IMR-90 (cell line): ENCODE measurements around the gene HOXD3. TPM values are rescaled to one million over a fixed set of nuclear protein-coding genes. Genes with fewer than 3 reads are reported as not detected.

Experiments
- ATAC-seq: fragments of 200-7000 bp; cut with Tn5 transposase; 2 replicates; pipeline ENCODE4 v1.9.1; 2020; ENCODE audit warnings: low read depth, mild to moderate bottlenecking, moderate library complexity
- BruUV-seq: library from RNA; stranded (reverse); fragments of 400-500 nt; replicated peaks from 2 replicates; lab custom pipeline; 2021; lab: Mats Ljungman, UMichigan
- CTCF ChIA-PET: fragments of 300-600 bp; formaldehyde crosslinking; extraction: SDS; loops from one replicate; lab custom pipeline; 2021; ENCODE audit warnings: antibody characterized with exemption; lab: Yijun Ruan, JAX
- POLR2A ChIA-PET: fragments of 300-600 bp; sonication (Branson Sonifier 250); formaldehyde crosslinking; loops from one replicate; lab custom pipeline; 2022; ENCODE audit warnings: antibody characterized with exemption; ENCODE audit not compliant: unreplicated experiment; lab: Charles Lee
- DNase-seq: peaks from one replicate; pipeline ENCODE4 v3.0.0; 2013
- H2AFZ ChIP-seq: replicated peaks from 2 replicates; pipeline ENCODE3; 2013; ENCODE audit warnings: low read length, mild to moderate bottlenecking; ENCODE audit not compliant: poor library complexity
- H2AK5ac ChIP-seq: 2 replicates; pipeline ENCODE4 v1.6.1; 2013; ENCODE audit warnings: low read depth, low read length, inconsistent platforms
- H2AK9ac ChIP-seq: replicated peaks from 2 replicates; pipeline ENCODE3; 2013; ENCODE audit warnings: mild to moderate bottlenecking, low read depth, low read length, moderate library complexity; ENCODE audit not compliant: poor library complexity
- H2BK120ac ChIP-seq: 2 replicates; pipeline ENCODE4 v1.6.1; 2013; ENCODE audit warnings: low read depth, low read length, inconsistent platforms
- H2BK15ac ChIP-seq: 3 replicates; pipeline ENCODE4 v1.6.1; 2013; ENCODE audit warnings: low read depth, low read length, inconsistent platforms
- H2BK20ac ChIP-seq: 2 replicates; pipeline ENCODE4 v1.6.1; 2013; ENCODE audit warnings: low read depth, mild to moderate bottlenecking, inconsistent platforms, low read length, moderate library complexity
- H2BK5ac ChIP-seq: 2 replicates; pipeline ENCODE4 v1.6.1; 2013; ENCODE audit warnings: mild to moderate bottlenecking, low read depth, low read length, inconsistent platforms; ENCODE audit not compliant: poor library complexity, severe bottlenecking
- H3K14ac ChIP-seq: replicated peaks from 2 replicates; pipeline ENCODE4 v1.6.1; 2013; ENCODE audit warnings: low read depth, low read length, inconsistent platforms
- H3K18ac ChIP-seq: 2 replicates; pipeline ENCODE4 v1.6.1; 2013; ENCODE audit warnings: low read depth, low read length, control low read depth
- H3K23ac ChIP-seq: 2 replicates; pipeline ENCODE4 v1.6.1; 2013; ENCODE audit warnings: low read depth, low read length, inconsistent platforms
- H3K27ac ChIP-seq: 2 replicates; pipeline ENCODE4 v1.5.1; 2013; ENCODE audit warnings: mild to moderate bottlenecking, control low read depth, low read length; ENCODE audit not compliant: insufficient read depth
- H3K27me3 ChIP-seq: 2 replicates; pipeline ENCODE4 v1.6.1; 2013; ENCODE audit warnings: low read length; ENCODE audit not compliant: control insufficient read depth, insufficient read depth
- H3K36me3 ChIP-seq: 2 replicates; pipeline ENCODE4 v1.6.1; 2013; ENCODE audit warnings: low read length, mixed read lengths; ENCODE audit not compliant: control insufficient read depth, insufficient read depth
- H3K4ac ChIP-seq: 2 replicates; pipeline ENCODE4 v1.6.1; 2013; ENCODE audit warnings: low read depth, low read length, inconsistent platforms
- H3K4me1 ChIP-seq: 2 replicates; pipeline ENCODE4 v1.6.1; 2013; ENCODE audit warnings: low read length, mixed read lengths; ENCODE audit not compliant: control insufficient read depth, insufficient read depth
- H3K4me2 ChIP-seq: 2 replicates; pipeline ENCODE4 v1.6.1; 2013; ENCODE audit warnings: low read depth, mild to moderate bottlenecking, control low read depth, low read length, moderate library complexity
- H3K4me3 ChIP-seq: 2 replicates; pipeline ENCODE4 v1.5.1; 2013; ENCODE audit warnings: low read depth, mild to moderate bottlenecking, control low read depth, low read length, moderate library complexity; ENCODE audit not compliant: insufficient read depth
- H3K56ac ChIP-seq: 2 replicates; pipeline ENCODE4 v1.6.1; 2013; ENCODE audit warnings: low read length, inconsistent platforms; ENCODE audit not compliant: insufficient read depth; ENCODE audit errors: extremely low read depth
- H3K79me1 ChIP-seq, 2 experiments: 2 replicates each; pipeline ENCODE4 v1.6.1; 2013; ENCODE audit warnings: low read length in 2 of 2, inconsistent platforms in 1 of 2, low read depth in 1 of 2
- H3K9ac ChIP-seq: 2 replicates; pipeline ENCODE4 v1.6.1; 2013; ENCODE audit warnings: low read depth, low read length, control low read depth
- H3K9me1 ChIP-seq: 2 replicates; pipeline ENCODE4 v1.6.1; 2013; ENCODE audit warnings: low read length, inconsistent platforms; ENCODE audit not compliant: insufficient read depth
- H3K9me3 ChIP-seq: 2 replicates; pipeline ENCODE4 v1.6.1; 2013; ENCODE audit warnings: low read length; ENCODE audit not compliant: control insufficient read depth, insufficient read depth
- H4K20me1 ChIP-seq: 2 replicates; pipeline ENCODE4 v1.6.1; 2013; ENCODE audit warnings: low read length, inconsistent platforms; ENCODE audit not compliant: insufficient read depth
- H4K5ac ChIP-seq: 2 replicates; pipeline ENCODE4 v1.6.1; 2013; ENCODE audit warnings: mild to moderate bottlenecking, low read depth, low read length, control low read depth
- H4K8ac ChIP-seq, 2 experiments: 2 replicates each; pipeline ENCODE4 v1.6.1; 2013; ENCODE audit warnings: low read depth in 2 of 2, low read length in 2 of 2, control low read depth in 1 of 2, inconsistent platforms in 1 of 2
- H4K91ac ChIP-seq: 2 replicates; pipeline ENCODE4 v1.6.1; 2013; ENCODE audit warnings: low read depth, low read length, inconsistent platforms; ENCODE audit not compliant: insufficient read depth
- BHLHE40 ChIP-seq: fragments of 150-350 bp; IDR thresholded peaks from 2 replicates; pipeline ENCODE4 v1.6.1; 2016; ENCODE audit warnings: mild to moderate bottlenecking, low read depth, low read length
- CEBPB ChIP-seq: IDR thresholded peaks from 2 replicates; pipeline ENCODE4 v1.6.1; 2012; ENCODE audit warnings: low read depth, low read length, improper control_type of control experiment
- CHD1 ChIP-seq: IDR thresholded peaks from 2 replicates; pipeline ENCODE4 v1.6.1; 2012; ENCODE audit warnings: low read depth, low read length, improper control_type of control experiment
- FOS ChIP-seq: fragments of 150-350 bp; IDR thresholded peaks from 2 replicates; pipeline ENCODE4 v1.6.1; 2016; ENCODE audit warnings: low read depth, low read length
- MAFK ChIP-seq: IDR thresholded peaks from 2 replicates; pipeline ENCODE4 v1.6.1; 2012; ENCODE audit warnings: low read depth, low read length, improper control_type of control experiment
- MAZ ChIP-seq: IDR thresholded peaks from 2 replicates; pipeline ENCODE4 v1.6.1; 2012; ENCODE audit warnings: low read depth, mild to moderate bottlenecking, low read length, improper control_type of control experiment, moderate library complexity, borderline replicate concordance
- MXI1 ChIP-seq: IDR thresholded peaks from 2 replicates; pipeline ENCODE4 v1.6.1; 2012; ENCODE audit warnings: low read depth, mild to moderate bottlenecking, low read length, moderate library complexity, borderline replicate concordance
- NFE2L2 ChIP-seq: fragments of 150-350 bp; IDR thresholded peaks from 2 replicates; pipeline ENCODE4 v1.6.1; 2016; ENCODE audit warnings: low read depth, mild to moderate bottlenecking, low read length
- POLR2A ChIP-seq: IDR thresholded peaks from 2 replicates; pipeline ENCODE4 v1.6.1; 2012; ENCODE audit warnings: mild to moderate bottlenecking, low read depth, low read length
- RAD21 ChIP-seq: IDR thresholded peaks from 2 replicates; pipeline ENCODE4 v1.6.1; 2012; ENCODE audit warnings: low read length, improper control_type of control experiment
- RCOR1 ChIP-seq: IDR thresholded peaks from 2 replicates; pipeline ENCODE4 v1.6.1; 2012; ENCODE audit warnings: mild to moderate bottlenecking, low read length, improper control_type of control experiment; ENCODE audit not compliant: insufficient replicate concordance
- RFX5 ChIP-seq: IDR thresholded peaks from 2 replicates; pipeline ENCODE4 v1.8.0; 2012; ENCODE audit warnings: low read depth, mild to moderate bottlenecking, low read length, moderate library complexity
- SMC3 ChIP-seq: fragments of 150-350 bp; IDR thresholded peaks from 2 replicates; pipeline ENCODE4 v1.6.1; 2016; ENCODE audit warnings: low read depth, mild to moderate bottlenecking, antibody characterized with exemption, low read length, moderate library complexity
- WGBS, 2 experiments: methylation state at CpG; one replicate each; pipeline versions ENCODE4 v1.1.5 to v1.1.7; 2013; ENCODE audit warnings: missing lambda C conversion rate in 2 of 2; ENCODE audit not compliant: insufficient read length in 1 of 2; ENCODE audit errors: extremely low coverage in 2 of 2; 5-methylcytosine and 5-hydroxymethylcytosine counted together
- dilution Hi-C: fragments of 300-500 bp; cut with HindIII; formaldehyde crosslinking; loops from one replicate; pipeline ENCODE4 v1.14.3; 2018; ENCODE audit warnings: low sequenced_read_pairs; ENCODE audit not compliant: unreplicated experiment
- in situ Hi-C: fragments of 300-500 bp; cut with MboI; formaldehyde crosslinking; loops from 3 replicates; pipeline ENCODE4 v1.14.3; 2019; ENCODE audit warnings: low sequenced_read_pairs, inconsistent platforms, mixed read lengths
- intact Hi-C: fragments of 100-400 bp; cut with micrococcal nuclease; formaldehyde crosslinking; loops from 2 replicates; pipeline ENCODE4 v1.10.0; 2022
- polyA plus RNA-seq, 3 experiments: library from polyadenylated mRNA; depleted of rRNA; stranded (reverse); fragments of >200 nt; gene quantifications; 2 replicates each; pipeline ENCODE4 v1.2.3, GENCODE V29; 2012; ENCODE audit warnings: low replicate concordance in 1 of 3
- total RNA-seq: library from RNA; depleted of rRNA; stranded (reverse); fragments of >200 nt; gene quantifications from 2 replicates; pipeline ENCODE4 v1.2.3, GENCODE V29; 2012
- TF ChIP-seq, protein P1 (sequence below): fragments of 150-350 bp; IDR thresholded peaks from 2 replicates; pipeline ENCODE4 v1.6.1; 2017; ENCODE audit warnings: mild to moderate bottlenecking, antibody characterized with exemption, low read length, low read depth
- TF ChIP-seq, protein P2 (sequence below): conservative IDR thresholded peaks from 2 replicates; pipeline ENCODE4 v1.5.1; 2012; ENCODE audit warnings: mild to moderate bottlenecking, low read depth, low read length, improper control_type of control experiment
- TF ChIP-seq, protein P3 (sequence below): fragments of 150-350 bp; IDR thresholded peaks from 2 replicates; pipeline ENCODE4 v1.6.1; 2016; ENCODE audit warnings: low read depth, mild to moderate bottlenecking, low read length, moderate library complexity, borderline replicate concordance

HOXD3 gene
- total and polyA plus RNA-seq, 2 of the 4 experiments (the other 2 are of a cell fraction): not detected

DNA sequence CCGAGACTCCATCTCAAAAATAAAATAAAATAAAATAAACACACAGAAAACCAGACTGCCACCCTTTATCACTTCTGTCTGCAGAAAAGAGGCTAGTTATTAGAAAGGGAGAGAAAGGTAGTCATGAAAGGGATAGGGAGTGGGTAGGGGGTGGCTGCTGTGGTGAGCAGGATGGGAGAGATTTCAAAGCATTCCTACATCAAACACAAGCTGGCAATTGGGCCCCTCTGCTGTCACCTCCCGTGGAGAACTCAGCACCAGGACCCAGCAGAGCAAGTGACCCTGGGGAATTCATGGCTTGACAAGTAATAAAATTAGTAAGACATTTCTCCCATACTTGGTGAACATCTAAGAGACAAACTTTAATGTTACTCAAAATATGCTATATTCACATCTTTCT is 27.6 kb downstream of the HOXD3 start:
- H4K8ac ChIP-seq: no peak overlapping the region
- dilution Hi-C loops (no loop called here), in situ Hi-C loops (no loop called here)

More for the DNA sequence above, 27.6 kb downstream of the HOXD3 start:
- WGBS, 2 experiments: no CpG with 5 or more reads among the region's 2 CpGs
- TF ChIP-seq MAFK (no peak), POLR2A (no peak), NFE2L2 (no peak), RFX5 (no peak), RAD21 (no peak), MAZ (no peak), RCOR1 (no peak), BHLHE40 (no peak), SMC3 (no peak), CEBPB (no peak), CHD1 (no peak), MXI1 (no peak), FOS (no peak)
- TF ChIP-seq, protein P1, sequence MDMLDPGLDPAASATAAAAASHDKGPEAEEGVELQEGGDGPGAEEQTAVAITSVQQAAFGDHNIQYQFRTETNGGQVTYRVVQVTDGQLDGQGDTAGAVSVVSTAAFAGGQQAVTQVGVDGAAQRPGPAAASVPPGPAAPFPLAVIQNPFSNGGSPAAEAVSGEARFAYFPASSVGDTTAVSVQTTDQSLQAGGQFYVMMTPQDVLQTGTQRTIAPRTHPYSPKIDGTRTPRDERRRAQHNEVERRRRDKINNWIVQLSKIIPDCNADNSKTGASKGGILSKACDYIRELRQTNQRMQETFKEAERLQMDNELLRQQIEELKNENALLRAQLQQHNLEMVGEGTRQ: no peak
- TF ChIP-seq, protein P2, sequence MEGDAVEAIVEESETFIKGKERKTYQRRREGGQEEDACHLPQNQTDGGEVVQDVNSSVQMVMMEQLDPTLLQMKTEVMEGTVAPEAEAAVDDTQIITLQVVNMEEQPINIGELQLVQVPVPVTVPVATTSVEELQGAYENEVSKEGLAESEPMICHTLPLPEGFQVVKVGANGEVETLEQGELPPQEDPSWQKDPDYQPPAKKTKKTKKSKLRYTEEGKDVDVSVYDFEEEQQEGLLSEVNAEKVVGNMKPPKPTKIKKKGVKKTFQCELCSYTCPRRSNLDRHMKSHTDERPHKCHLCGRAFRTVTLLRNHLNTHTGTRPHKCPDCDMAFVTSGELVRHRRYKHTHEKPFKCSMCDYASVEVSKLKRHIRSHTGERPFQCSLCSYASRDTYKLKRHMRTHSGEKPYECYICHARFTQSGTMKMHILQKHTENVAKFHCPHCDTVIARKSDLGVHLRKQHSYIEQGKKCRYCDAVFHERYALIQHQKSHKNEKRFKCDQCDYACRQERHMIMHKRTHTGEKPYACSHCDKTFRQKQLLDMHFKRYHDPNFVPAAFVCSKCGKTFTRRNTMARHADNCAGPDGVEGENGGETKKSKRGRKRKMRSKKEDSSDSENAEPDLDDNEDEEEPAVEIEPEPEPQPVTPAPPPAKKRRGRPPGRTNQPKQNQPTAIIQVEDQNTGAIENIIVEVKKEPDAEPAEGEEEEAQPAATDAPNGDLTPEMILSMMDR: no peak
- TF ChIP-seq, protein P3, sequence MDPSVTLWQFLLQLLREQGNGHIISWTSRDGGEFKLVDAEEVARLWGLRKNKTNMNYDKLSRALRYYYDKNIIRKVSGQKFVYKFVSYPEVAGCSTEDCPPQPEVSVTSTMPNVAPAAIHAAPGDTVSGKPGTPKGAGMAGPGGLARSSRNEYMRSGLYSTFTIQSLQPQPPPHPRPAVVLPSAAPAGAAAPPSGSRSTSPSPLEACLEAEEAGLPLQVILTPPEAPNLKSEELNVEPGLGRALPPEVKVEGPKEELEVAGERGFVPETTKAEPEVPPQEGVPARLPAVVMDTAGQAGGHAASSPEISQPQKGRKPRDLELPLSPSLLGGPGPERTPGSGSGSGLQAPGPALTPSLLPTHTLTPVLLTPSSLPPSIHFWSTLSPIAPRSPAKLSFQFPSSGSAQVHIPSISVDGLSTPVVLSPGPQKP: no peak
- ChIA-PET CTCF (no interaction called here), POLR2A (interaction anchor here (0.6 kb wide), 1 partner anchor 220 kb away, joined by 3 read pairs; no protein-coding TSS in a partner anchor)
- Histone ChIP-seq H4K20me1 (no peaks in the 10 kb centered on the region), H3K4ac (no peak overlapping the region), H3K27me3 (peaks cover 49% of the 10 kb centered on the region), H2BK20ac (no peak overlapping the region), H2AFZ (no peak overlapping the region), H3K9me3 (peaks cover 11% of the 10 kb centered on the region), H3K27ac (no peak overlapping the region), H2AK5ac (no peak overlapping the region), H3K4me3 (no peak overlapping the region), H3K4me2 (no peak overlapping the region), H3K36me3 (no peaks in the 10 kb centered on the region), H2BK15ac (no peak overlapping the region), H2AK9ac (no peak overlapping the region), H4K5ac (no peak overlapping the region), H3K9ac (no peak overlapping the region), H3K9me1 (no peaks in the 10 kb centered on the region), H3K56ac (no peak overlapping the region), H2BK120ac (no peak overlapping the region), H3K79me1 (no peaks in the 10 kb centered on the region), H3K4me1 (peaks cover 2% of the 10 kb centered on the region; the same call in 1 of the 2 replicates), H3K23ac (no peak overlapping the region), H4K91ac (no peak overlapping the region), H3K18ac (no peak overlapping the region), H3K14ac (no peak overlapping the region), H2BK5ac (no peak overlapping the region)
- intact Hi-C loops: no loop called here
- no peak for DNase-seq
- no peak for ATAC-seq
- no TSS peak for BruUV-seq
